IMR-90 (cell line): ENCODE measurements around the gene CDYL2.

Experiments used
- BHLHE40 ChIP-seq: fragments of 150-350 bp; IDR thresholded peaks from 2 replicates; pipeline ENCODE4 v1.6.1; 2016; ENCODE audit warnings: mild to moderate bottlenecking, low read depth, low read length
- CEBPB ChIP-seq: IDR thresholded peaks from 2 replicates; pipeline ENCODE4 v1.6.1; 2012; ENCODE audit warnings: low read depth, low read length, improper control_type of control experiment
- CTCF ChIP-seq: conservative IDR thresholded peaks from 2 replicates; pipeline ENCODE4 v1.5.1; 2012; ENCODE audit warnings: mild to moderate bottlenecking, low read depth, low read length, improper control_type of control experiment
- MXI1 ChIP-seq: IDR thresholded peaks from 2 replicates; pipeline ENCODE4 v1.6.1; 2012; ENCODE audit warnings: low read depth, mild to moderate bottlenecking, low read length, moderate library complexity, borderline replicate concordance
- POLR2A ChIP-seq: IDR thresholded peaks from 2 replicates; pipeline ENCODE4 v1.6.1; 2012; ENCODE audit warnings: mild to moderate bottlenecking, low read depth, low read length
- RAD21 ChIP-seq: IDR thresholded peaks from 2 replicates; pipeline ENCODE4 v1.6.1; 2012; ENCODE audit warnings: low read length, improper control_type of control experiment
- SMC3 ChIP-seq: fragments of 150-350 bp; IDR thresholded peaks from 2 replicates; pipeline ENCODE4 v1.6.1; 2016; ENCODE audit warnings: low read depth, mild to moderate bottlenecking, antibody characterized with exemption, low read length, moderate library complexity
- USF2 ChIP-seq: fragments of 150-350 bp; IDR thresholded peaks from 2 replicates; pipeline ENCODE4 v1.6.1; 2017; ENCODE audit warnings: mild to moderate bottlenecking, antibody characterized with exemption, low read length, low read depth

- TF ChIP-seq CTCF: no peak
- TF ChIP-seq BHLHE40: no peak
- no peak for TF ChIP-seq POLR2A
- no peak for TF ChIP-seq USF2
- TF ChIP-seq SMC3: no peak
- TF ChIP-seq CEBPB: no peak
- TF ChIP-seq MXI1: no peak
- TF ChIP-seq RAD21: no peak
Measured at GRCh38 chr16:80806289-80806688, 1.9 kb upstream of the CDYL2 start.
